Osteocyte (in vitro differentiated cells): ENCODE measurements around the gene TIFAB. TPM values are rescaled to one million over a fixed set of nuclear protein-coding genes. Genes with fewer than 3 reads are reported as not detected.
"Not testable (repeated sequence)": the region's sequence is repeated elsewhere in the genome, so short reads cannot be mapped to it uniquely, and the experiment has no call there.

Experiments used
- DNase-seq: peaks from one replicate; pipeline ENCODE4 v3.0.0; 2021; ENCODE audit warnings: mixed read lengths; ENCODE audit not compliant: unreplicated experiment; ENCODE audit errors: extremely low spot score
- H3K27ac Mint-ChIP-seq: one replicate; pipeline ENCODE4 v1.8.0; 2021; ENCODE audit warnings: mild to moderate bottlenecking, mixed read lengths; ENCODE audit not compliant: unreplicated experiment
- H3K27me3 Mint-ChIP-seq: one replicate; pipeline ENCODE4 v1.8.0; 2021; ENCODE audit warnings: mixed read lengths; ENCODE audit not compliant: unreplicated experiment
- H3K36me3 Mint-ChIP-seq: one replicate; pipeline ENCODE4 v1.8.0; 2021; ENCODE audit warnings: mixed read lengths; ENCODE audit not compliant: unreplicated experiment
- H3K4me1 Mint-ChIP-seq: one replicate; pipeline ENCODE4 v1.8.0; 2021; ENCODE audit warnings: mixed read lengths; ENCODE audit not compliant: unreplicated experiment
- H3K4me3 Mint-ChIP-seq: one replicate; pipeline ENCODE4 v1.8.0; 2021; ENCODE audit warnings: mild to moderate bottlenecking, moderate library complexity, mixed read lengths; ENCODE audit not compliant: unreplicated experiment
- H3K9me3 Mint-ChIP-seq: one replicate; pipeline ENCODE4 v1.8.0; 2021; ENCODE audit warnings: mixed read lengths; ENCODE audit not compliant: unreplicated experiment
- long read RNA-seq: library from polyadenylated mRNA; unstranded; transcript quantifications from one replicate; pipeline ENCODE4 v2.0.0, GENCODE V29; 2021
- total RNA-seq: library from RNA; stranded (reverse); gene quantifications from 2 replicates; pipeline ENCODE4 v1.2.1, GENCODE V29; 2021
- TF ChIP-seq, protein P1 (sequence below): fragments of 200-600 bp; sonication (generic); IDR thresholded peaks from 2 replicates; pipeline ENCODE4 v1.5.0; 2021; ENCODE audit warnings: antibody characterized with exemption, mild to moderate bottlenecking, moderate library complexity

TIFAB gene
- not detected in 2 replicates for total RNA-seq
- long read RNA-seq: 0 reads

DNA sequence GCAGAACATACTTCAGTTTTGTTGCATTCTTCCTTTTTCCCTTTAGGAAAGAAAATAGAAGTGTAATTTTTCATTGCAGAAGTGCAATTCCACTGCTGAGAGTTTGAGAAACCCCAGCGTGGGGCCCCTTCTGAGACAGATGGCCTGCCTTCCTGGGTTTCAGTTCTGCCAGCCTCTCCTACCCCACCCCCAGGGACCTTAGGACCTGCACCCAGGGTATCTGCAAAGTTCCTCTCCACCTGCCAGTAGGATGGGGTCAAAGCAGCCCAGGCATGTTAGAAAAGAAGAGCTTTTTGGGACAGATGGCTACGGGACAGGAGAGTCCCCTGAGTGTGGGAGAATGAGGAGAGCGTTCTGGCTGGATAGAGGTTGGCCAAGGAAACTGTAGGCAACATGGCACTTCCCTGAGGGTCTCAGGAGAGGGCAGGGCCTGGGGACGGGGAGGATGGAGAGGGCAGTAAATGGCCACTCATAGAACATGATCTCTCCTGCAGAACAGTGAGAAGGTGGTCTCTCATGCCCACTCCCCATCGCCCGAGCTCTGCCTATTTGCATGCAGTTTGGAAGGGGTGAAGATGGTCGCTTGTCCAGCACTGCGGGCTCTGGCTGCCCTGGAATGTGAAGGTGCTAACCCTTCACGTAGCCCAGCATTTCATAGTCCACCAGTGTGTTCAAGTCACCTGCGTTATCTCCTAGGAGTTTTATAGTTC, at the start of gene TIFAB:
TIFAB (minus strand) TSS at position 31 of the 710 bp plus-strand sequence. CDS start 2,412 bp downstream, outside the sequence.
- DNase-seq: no peak
- Mint-ChIP-seq H3K27ac (no peak within 1 kb of the TSS), H3K27me3 (peaks cover 30% of the 10 kb centered on the region), H3K4me1 (no peaks in the 10 kb centered on the region), H3K36me3 (no peaks in the 10 kb centered on the region), H3K9me3 (no peaks in the 10 kb centered on the region), H3K4me3 (no peak within 1 kb of the TSS)
- TF ChIP-seq, protein P1, sequence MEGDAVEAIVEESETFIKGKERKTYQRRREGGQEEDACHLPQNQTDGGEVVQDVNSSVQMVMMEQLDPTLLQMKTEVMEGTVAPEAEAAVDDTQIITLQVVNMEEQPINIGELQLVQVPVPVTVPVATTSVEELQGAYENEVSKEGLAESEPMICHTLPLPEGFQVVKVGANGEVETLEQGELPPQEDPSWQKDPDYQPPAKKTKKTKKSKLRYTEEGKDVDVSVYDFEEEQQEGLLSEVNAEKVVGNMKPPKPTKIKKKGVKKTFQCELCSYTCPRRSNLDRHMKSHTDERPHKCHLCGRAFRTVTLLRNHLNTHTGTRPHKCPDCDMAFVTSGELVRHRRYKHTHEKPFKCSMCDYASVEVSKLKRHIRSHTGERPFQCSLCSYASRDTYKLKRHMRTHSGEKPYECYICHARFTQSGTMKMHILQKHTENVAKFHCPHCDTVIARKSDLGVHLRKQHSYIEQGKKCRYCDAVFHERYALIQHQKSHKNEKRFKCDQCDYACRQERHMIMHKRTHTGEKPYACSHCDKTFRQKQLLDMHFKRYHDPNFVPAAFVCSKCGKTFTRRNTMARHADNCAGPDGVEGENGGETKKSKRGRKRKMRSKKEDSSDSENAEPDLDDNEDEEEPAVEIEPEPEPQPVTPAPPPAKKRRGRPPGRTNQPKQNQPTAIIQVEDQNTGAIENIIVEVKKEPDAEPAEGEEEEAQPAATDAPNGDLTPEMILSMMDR: no peak

DNA sequence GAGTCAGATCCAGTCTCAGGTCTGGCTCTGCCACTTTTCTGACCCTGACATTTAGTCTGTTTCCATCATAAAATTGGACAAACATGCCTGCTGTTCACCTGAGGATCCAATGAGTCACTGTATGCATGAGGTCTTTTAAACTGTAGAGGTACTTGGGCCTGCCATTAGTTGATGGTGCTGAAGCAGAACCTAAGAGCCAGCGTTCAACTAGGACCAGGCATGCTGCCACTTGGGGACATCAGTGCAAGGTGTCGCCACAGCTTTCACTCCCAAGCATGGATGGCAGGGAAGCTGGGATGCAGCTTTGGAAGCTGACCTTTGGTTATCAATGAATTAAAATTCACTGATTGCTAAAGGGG, 46.5 kb upstream of the TIFAB start:
- peak; percentile 54 for DNase-seq
- peaks cover 10% of the 10 kb centered on the region for H3K4me1 Mint-ChIP-seq
- H3K27ac Mint-ChIP-seq: no peak overlapping the region
- no peaks in the 10 kb centered on the region for H3K9me3 Mint-ChIP-seq
- H3K4me3 Mint-ChIP-seq: no peak overlapping the region
- TF ChIP-seq, protein P1: no peak
- H3K36me3 Mint-ChIP-seq: no peaks in the 10 kb centered on the region
- peaks cover 37% of the 10 kb centered on the region for H3K27me3 Mint-ChIP-seq

- H3K27me3 Mint-ChIP-seq: peaks cover 34% of the 10 kb centered on the region
- TF ChIP-seq, protein P1: no peak
Measured at GRCh38 chr5:135497971-135498636, 46.0 kb upstream of the TIFAB start.

DNA sequence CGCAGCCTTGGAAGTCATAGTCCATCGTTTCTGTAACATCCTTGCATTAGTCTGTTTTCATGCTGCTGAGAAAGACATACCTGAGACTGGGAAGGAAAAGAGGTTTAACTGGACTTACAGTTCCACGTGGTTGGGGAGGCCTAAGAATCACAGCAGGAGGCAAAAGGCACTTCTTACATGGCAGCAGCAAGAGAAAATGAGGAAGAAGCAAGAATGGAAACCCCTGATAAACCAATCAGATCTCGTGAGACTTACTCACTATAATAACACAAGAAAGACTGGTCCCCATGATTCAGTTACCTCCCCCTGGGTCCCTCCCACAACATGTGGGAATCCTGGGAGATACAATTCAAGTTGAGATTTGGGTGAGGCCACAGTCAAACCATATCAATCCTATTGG, 43.4 kb upstream of the TIFAB start:
- H3K9me3 Mint-ChIP-seq, H3K36me3 Mint-ChIP-seq, H3K4me3 Mint-ChIP-seq, H3K27ac Mint-ChIP-seq: not testable (repeated sequence)
- DNase-seq: peak; percentile 57
- Mint-ChIP-seq H3K4me1 (peaks cover 12% of the 10 kb centered on the region), H3K27me3 (peaks cover 37% of the 10 kb centered on the region)

More at GRCh38 chr5:135497971-135498636, 46.0 kb upstream of the TIFAB start:
- H3K27ac Mint-ChIP-seq: no peak overlapping the region
- H3K36me3 Mint-ChIP-seq: no peaks in the 10 kb centered on the region
- no peaks in the 10 kb centered on the region for H3K9me3 Mint-ChIP-seq
- H3K4me3 Mint-ChIP-seq: no peak overlapping the region
- peaks cover 12% of the 10 kb centered on the region for H3K4me1 Mint-ChIP-seq
- peak; percentile 30 for DNase-seq

DNA sequence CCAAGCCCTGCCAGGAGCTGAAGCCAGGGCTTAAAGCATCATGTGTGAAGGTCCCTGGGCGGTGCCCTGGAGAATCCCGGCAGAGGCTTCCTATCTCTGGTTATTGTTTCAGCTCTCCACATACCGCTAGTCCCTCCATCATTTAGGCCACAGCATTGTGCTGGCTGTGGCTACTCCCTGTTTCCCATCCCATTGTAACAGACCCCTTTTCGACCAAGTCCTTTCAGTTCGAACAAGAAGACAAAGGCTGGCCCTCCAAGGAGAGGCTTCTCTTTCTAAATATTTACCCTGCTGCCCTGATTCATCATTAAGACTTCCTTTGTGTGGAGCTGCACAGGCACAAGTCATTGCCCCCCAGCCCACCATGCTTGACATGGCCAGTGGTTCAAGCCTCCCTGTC, 42.0 kb upstream of the TIFAB start:
- H3K27me3 Mint-ChIP-seq: peaks cover 41% of the 10 kb centered on the region

More for the DNA sequence above, 42.0 kb upstream of the TIFAB start:
- peaks cover 21% of the 10 kb centered on the region for H3K4me1 Mint-ChIP-seq
- DNase-seq: peak; percentile 38
- H3K27ac Mint-ChIP-seq: no peak overlapping the region
- H3K9me3 Mint-ChIP-seq: no peaks in the 10 kb centered on the region
- no peak overlapping the region for H3K4me3 Mint-ChIP-seq
- TF ChIP-seq, protein P1: no peak
- no peaks in the 10 kb centered on the region for H3K36me3 Mint-ChIP-seq
